Dermis blood vessel endothelial cell (primary cell): ENCODE measurements around the gene GALK1. TPM values are rescaled to one million over a fixed set of nuclear protein-coding genes. Genes with fewer than 3 reads are reported as not detected.
"Not testable (repeated sequence)": the region's sequence is repeated elsewhere in the genome, so short reads cannot be mapped to it uniquely, and the experiment has no call there.

Experiments used
- DNase-seq: peaks from one replicate; pipeline ENCODE4 v3.0.0; 2010
- total RNA-seq: library from RNA; depleted of rRNA; stranded (reverse); fragments of >200 nt; gene quantifications from 2 replicates; pipeline ENCODE4 v1.2.3, GENCODE V29; 2014

Gene GALK1
- total RNA-seq, 1 donor from 2014 or later = 66.0 TPM

- DNase-seq = no peak
These were observed 1.2 kb downstream of the GALK1 start for GRCh38 chr17:75763613-75764416.

GRCh38 chr17:75763269-75763607, 1.8 kb downstream of the GALK1 start:
- no peak for DNase-seq

- no peak for DNase-seq
These were observed 2.3 kb downstream of the GALK1 start for GRCh38 chr17:75762513-75763268.

GRCh38 chr17:75759978-75760640, 4.9 kb downstream of the GALK1 start:
- not testable (repeated sequence) for DNase-seq

- DNase-seq = no peak
These were observed 5.5 kb downstream of the GALK1 start for GRCh38 chr17:75759457-75759856.

- peak; percentile 42 for DNase-seq
These were observed 6.7 kb downstream of the GALK1 start for GRCh38 chr17:75758131-75758905.

GRCh38 chr17:75757086-75757681, 7.8 kb downstream of the GALK1 start:
- no peak for DNase-seq

- DNase-seq = no peak
These were observed 8.4 kb downstream of the GALK1 start for GRCh38 chr17:75756451-75757085.

GRCh38 chr17:75755990-75756389, 9.0 kb downstream of the GALK1 start:
- DNase-seq = no peak

GRCh38 chr17:75755205-75755901, 9.6 kb downstream of the GALK1 start:
- no peak for DNase-seq

GRCh38 chr17:75754378-75755204, 10.4 kb downstream of the GALK1 start:
- DNase-seq = no peak

GRCh38 chr17:75753514-75754377, 11.2 kb downstream of the GALK1 start:
- peak; percentile 49 for DNase-seq

GRCh38 chr17:75752802-75753513, 12.0 kb downstream of the GALK1 start:
- DNase-seq = no peak

GRCh38 chr17:75752405-75752709, 12.6 kb downstream of the GALK1 start:
- no peak for DNase-seq

GRCh38 chr17:75751676-75752404, 13.2 kb downstream of the GALK1 start:
- DNase-seq = no peak

- DNase-seq = no peak
These were observed 14.2 kb downstream of the GALK1 start for GRCh38 chr17:75750661-75751423.
